HG02870 (cell line): ENCODE data around the gene FCRL4.
"Not testable (repeated sequence)": the region's sequence is repeated elsewhere in the genome, so short reads cannot be mapped to it uniquely, and the experiment has no call there.

ENCODE experiments used
- ATAC-seq: cut with Tn5 transposase; IDR thresholded peaks from one replicate; pipeline ENCODE4 v1.9.1; 2021; ENCODE audit warnings: mild to moderate bottlenecking, moderate library complexity; ENCODE audit not compliant: unreplicated experiment

Gene FCRL4

DNA sequence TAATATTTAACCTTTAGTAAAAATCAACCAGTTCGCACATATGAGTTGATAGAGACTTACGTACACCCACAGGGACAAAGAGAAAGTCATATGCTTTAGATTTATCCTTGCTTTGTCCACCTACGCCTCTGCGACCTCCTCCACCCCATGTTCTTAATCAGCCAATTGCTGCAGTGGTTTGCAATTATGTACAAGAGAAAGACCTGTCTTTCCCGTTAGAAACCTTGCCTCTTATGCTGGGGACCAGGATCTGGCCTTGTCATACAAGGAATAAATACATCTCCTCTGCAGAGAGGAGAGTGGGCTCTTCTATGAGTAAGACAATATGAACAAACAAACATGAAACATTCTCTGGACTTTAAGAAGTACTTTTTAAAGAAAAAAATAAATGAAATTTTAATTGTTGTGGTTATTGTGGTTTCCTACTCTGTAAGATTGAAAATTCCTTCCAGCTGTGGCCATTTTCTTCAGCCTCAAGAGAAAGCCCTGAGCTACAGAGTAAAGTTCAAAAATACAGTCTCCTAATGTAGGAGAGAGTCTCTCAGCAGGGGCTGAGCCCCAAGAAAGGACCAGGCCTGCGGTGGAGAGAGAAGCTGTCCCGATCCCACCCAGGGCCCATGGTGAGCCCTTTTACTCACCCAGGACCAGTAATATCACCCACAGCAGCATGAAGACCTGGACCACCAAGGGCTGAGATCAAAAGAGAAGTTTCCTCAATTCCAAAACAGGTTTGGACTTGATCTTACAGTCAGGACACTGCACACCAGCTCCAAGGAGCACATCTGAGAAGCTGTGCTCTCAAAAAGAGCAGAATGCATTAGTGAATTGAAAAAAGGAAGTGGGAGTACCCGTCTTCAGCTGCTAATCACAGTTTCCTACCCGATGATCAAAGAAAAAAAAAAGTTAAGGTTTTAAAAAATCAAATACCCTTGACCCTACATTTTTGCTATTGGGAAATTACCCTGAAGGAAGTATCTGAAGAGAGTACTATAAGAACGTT is 45.9 kb downstream of the FCRL4 start, which contains the start of gene FCRL5:
Gene FCRL5 (minus strand): TSS at position 822 of the 1,000 bp plus-strand sequence. CDS start 153 bp downstream, at position 669.
- peak; percentile 72 for ATAC-seq

DNA sequence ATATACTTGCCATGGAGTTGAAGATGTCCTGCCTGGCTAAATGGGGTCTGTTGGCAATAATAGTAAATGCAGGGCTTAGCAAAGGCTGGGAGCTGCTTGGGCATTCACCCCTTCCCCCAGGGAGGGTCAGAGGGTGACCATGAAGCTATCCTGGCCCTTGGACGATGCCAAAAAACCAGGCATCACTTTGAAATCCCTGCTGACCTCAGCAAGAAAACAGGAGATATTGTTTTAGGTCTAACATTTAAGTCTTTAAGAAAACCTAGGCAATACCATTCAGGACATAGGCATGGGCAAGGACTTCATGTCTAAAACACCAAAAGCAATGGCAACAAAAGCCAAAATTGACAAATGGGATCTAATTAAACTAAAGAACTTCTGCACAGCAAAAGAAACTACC is 49.8 kb downstream of the FCRL4 start:
- not testable (repeated sequence) for ATAC-seq

DNA sequence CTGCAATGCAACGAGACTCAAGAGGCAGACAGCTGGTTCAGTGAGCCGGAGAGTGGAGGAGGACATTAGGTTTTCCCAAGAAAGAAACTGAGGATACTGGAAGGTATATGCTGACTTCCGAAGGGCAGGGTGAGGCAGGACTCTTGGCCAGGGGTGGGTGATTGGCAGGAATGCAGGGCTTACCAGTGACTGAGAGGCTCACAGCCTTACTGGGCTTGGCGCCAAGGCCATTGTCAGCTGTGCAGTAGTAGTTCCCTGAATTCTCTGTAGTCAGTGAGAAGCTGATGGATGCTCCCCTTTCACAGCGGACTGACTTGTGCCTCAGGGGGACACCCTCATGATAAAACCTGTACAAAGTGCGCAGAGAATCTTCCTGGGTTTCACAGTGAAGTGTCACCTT is 55.2 kb downstream of the FCRL4 start:
- no peak for ATAC-seq

GRCh38 chr1:157540852-157541251 is 57.0 kb downstream of the FCRL4 start:
- no peak for ATAC-seq

GRCh38 chr1:157540160-157540748 is 57.6 kb downstream of the FCRL4 start:
- ATAC-seq: no peak

- ATAC-seq: no peak
These were observed 58.3 kb downstream of the FCRL4 start for GRCh38 chr1:157539568-157539967.

- peak; percentile 38 for ATAC-seq
These were observed 65.3 kb downstream of the FCRL4 start for GRCh38 chr1:157532569-157532968.

DNA sequence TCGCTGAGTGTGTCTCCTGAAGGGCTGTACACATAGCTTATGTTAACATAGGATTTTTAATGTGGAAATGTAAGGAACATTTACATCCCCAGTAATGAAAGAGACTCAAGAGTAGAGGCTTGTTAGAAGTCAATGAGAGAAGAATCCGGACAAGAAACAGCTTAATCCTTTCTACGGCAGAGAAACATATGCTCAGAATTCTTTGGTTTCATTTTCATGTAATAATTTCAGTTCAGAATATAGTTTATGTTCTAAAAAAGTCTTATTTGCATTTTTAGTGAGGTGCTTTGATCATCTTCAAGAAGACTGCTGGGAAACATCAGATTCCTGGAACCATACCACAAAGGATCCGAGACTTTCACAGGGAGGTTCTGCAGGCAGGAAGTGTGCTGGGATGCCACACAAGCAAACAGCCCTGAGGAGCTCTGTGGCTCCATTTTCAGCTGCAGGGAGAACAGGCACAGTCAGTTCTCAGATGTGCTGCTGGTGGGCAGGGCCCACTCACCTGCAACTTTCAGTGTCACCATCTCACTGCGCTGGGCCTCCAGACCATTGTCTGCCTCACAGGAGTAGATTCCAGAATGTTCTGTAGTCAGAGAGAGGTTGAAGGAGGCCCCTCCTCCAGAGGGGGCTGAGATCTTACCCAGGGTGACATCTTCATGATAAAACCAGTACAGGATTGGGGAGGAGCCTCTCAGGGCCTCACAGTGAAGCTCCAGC is 74.0 kb downstream of the FCRL4 start:
- peak; percentile 82 for ATAC-seq
